Astrocyte (in vitro differentiated cells and primary cell): ENCODE data around the gene AIMP2. TPM values are rescaled to one million over a fixed set of nuclear protein-coding genes. Genes with fewer than 3 reads are reported as not detected.

Source experiments
- DNase-seq: peaks from one replicate; pipeline ENCODE4 v3.0.0-alpha.2; 2010; ENCODE audit warnings: low read depth
- FAIRE-seq: peaks from 2 replicates; lab custom pipeline; 2011; peaks lifted over from hg19 to GRCh38; lab: Jason Lieb, UNC
- H2AFZ ChIP-seq: 2 replicates; pipeline ENCODE4 v1.6.0; 2012; ENCODE audit warnings: low read depth, low read length, inconsistent platforms
- H3K27ac ChIP-seq: 2 replicates; pipeline ENCODE4 v1.5.1; 2011; ENCODE audit warnings: low read depth, low read length, inconsistent platforms
- H3K27me3 ChIP-seq: 2 replicates; pipeline ENCODE4 v1.6.0; 2011; ENCODE audit warnings: low read length, inconsistent platforms; ENCODE audit not compliant: insufficient read depth
- H3K36me3 ChIP-seq: 2 replicates; pipeline ENCODE4 v1.5.1; 2011; ENCODE audit warnings: low read length, inconsistent platforms; ENCODE audit not compliant: insufficient read depth
- H3K4me1 ChIP-seq: 2 replicates; pipeline ENCODE4 v1.5.1; 2011; ENCODE audit warnings: low read length, inconsistent platforms; ENCODE audit not compliant: insufficient read depth
- H3K4me2 ChIP-seq: 2 replicates; pipeline ENCODE4 v1.6.0; 2012; ENCODE audit warnings: low read length, inconsistent platforms
- H3K4me3 ChIP-seq: 2 replicates; pipeline ENCODE4 v1.5.1; 2011; ENCODE audit warnings: low read depth, mild to moderate bottlenecking, low read length, inconsistent platforms; ENCODE audit not compliant: insufficient read depth
- H3K79me2 ChIP-seq: 2 replicates; pipeline ENCODE4 v1.6.0; 2012; ENCODE audit warnings: mild to moderate bottlenecking, low read length, inconsistent platforms; ENCODE audit not compliant: insufficient read depth
- H3K9ac ChIP-seq: 2 replicates; pipeline ENCODE4 v1.6.0; 2012; ENCODE audit warnings: mild to moderate bottlenecking, low read length, inconsistent platforms
- H3K9me3 ChIP-seq: 2 replicates; pipeline ENCODE4 v1.5.1; 2012; ENCODE audit warnings: low read depth, mild to moderate bottlenecking, low read length, inconsistent platforms; ENCODE audit not compliant: insufficient read depth
- H4K20me1 ChIP-seq: 2 replicates; pipeline ENCODE4 v1.6.0; 2012; ENCODE audit warnings: low read length, inconsistent platforms; ENCODE audit not compliant: insufficient read depth
- H3K27ac Mint-ChIP-seq: one replicate; pipeline ENCODE4 v1.8.0; 2021; ENCODE audit warnings: mild to moderate bottlenecking, mixed read lengths; ENCODE audit not compliant: unreplicated experiment
- H3K27me3 Mint-ChIP-seq: one replicate; pipeline ENCODE4 v1.8.0; 2021; ENCODE audit warnings: low read depth, mixed read lengths; ENCODE audit not compliant: unreplicated experiment
- H3K36me3 Mint-ChIP-seq: one replicate; pipeline ENCODE4 v1.8.0; 2021; ENCODE audit warnings: low read depth, mixed read lengths; ENCODE audit not compliant: unreplicated experiment
- H3K4me1 Mint-ChIP-seq: one replicate; pipeline ENCODE4 v1.8.0; 2021; ENCODE audit warnings: low read depth, mixed read lengths; ENCODE audit not compliant: unreplicated experiment
- H3K4me3 Mint-ChIP-seq: one replicate; pipeline ENCODE4 v1.8.0; 2021; ENCODE audit warnings: mild to moderate bottlenecking, moderate library complexity, mixed read lengths; ENCODE audit not compliant: unreplicated experiment
- H3K9me3 Mint-ChIP-seq: one replicate; pipeline ENCODE4 v1.8.0; 2021; ENCODE audit warnings: mild to moderate bottlenecking, mixed read lengths; ENCODE audit not compliant: unreplicated experiment
- EZH2 ChIP-seq: IDR thresholded peaks from 2 replicates; pipeline ENCODE4 v1.6.1; 2012; ENCODE audit warnings: mild to moderate bottlenecking, low read length, inconsistent platforms; ENCODE audit not compliant: insufficient read depth
- total RNA-seq: library from RNA; stranded (reverse); gene quantifications from 2 replicates; pipeline ENCODE4 v1.2.1, GENCODE V29; 2021
- TF ChIP-seq, protein P1 (sequence below): IDR thresholded peaks from 2 replicates; pipeline ENCODE4 v1.5.1; 2011; ENCODE audit warnings: low read depth, mild to moderate bottlenecking, inconsistent platforms, low read length, moderate library complexity; ENCODE audit not compliant: insufficient read depth

The AIMP2 gene
- total RNA-seq, 1 donor from 2014 or later = 46.9 TPM

DNA sequence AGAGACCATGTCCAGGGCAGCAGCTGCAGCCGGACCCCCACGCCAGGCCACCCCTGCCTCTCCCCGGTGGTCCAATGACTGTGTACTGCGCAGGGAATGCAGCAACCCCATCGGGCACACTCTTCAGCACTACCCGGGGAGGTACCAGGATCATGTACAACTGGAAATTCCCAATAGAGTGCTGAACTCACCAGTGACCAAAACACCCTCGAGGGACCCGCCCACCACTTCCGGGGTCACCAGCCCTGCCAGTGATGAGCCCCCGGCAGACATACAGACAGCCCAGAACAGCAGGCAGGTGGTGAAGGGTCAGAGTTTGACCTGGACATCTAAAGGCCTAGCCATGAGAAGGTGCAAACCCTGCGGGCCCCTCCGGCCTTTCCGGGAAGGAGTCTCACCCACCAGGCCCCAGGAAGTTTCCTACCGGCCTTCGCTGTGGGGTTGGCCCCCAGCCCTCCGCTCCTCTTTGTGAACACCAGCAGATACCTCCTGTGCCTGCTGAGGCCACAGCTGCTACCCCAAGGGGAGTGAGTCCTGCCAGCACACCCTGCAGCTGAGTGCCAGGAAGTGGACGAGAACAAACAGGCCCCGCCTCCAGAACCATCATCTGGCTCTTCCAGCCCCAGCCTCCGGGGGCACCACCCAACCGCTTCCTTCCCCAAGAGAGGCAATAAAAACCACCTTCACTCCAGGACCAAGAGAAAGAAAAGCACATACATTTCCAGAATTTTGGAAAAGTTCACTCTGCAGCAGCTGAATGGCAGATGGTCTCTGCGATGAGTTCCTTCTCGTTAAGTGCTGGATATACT is 17.1 kb downstream of the AIMP2 start:
- Histone ChIP-seq H3K36me3 (peaks cover 54% of the 10 kb centered on the region), H3K4me3 (no peak overlapping the region), H3K4me1 (no peaks in the 10 kb centered on the region), H3K9me3 (no peaks in the 10 kb centered on the region), H3K27ac (no peak overlapping the region), H3K27me3 (no peaks in the 10 kb centered on the region), H2AFZ (no peak overlapping the region), H4K20me1 (peaks cover 19% of the 10 kb centered on the region), H3K4me2 (no peak overlapping the region), H3K9ac (no peak overlapping the region), H3K79me2 (peaks cover 7% of the 10 kb centered on the region)
- TF ChIP-seq EZH2 = no peak
- TF ChIP-seq, protein P1, sequence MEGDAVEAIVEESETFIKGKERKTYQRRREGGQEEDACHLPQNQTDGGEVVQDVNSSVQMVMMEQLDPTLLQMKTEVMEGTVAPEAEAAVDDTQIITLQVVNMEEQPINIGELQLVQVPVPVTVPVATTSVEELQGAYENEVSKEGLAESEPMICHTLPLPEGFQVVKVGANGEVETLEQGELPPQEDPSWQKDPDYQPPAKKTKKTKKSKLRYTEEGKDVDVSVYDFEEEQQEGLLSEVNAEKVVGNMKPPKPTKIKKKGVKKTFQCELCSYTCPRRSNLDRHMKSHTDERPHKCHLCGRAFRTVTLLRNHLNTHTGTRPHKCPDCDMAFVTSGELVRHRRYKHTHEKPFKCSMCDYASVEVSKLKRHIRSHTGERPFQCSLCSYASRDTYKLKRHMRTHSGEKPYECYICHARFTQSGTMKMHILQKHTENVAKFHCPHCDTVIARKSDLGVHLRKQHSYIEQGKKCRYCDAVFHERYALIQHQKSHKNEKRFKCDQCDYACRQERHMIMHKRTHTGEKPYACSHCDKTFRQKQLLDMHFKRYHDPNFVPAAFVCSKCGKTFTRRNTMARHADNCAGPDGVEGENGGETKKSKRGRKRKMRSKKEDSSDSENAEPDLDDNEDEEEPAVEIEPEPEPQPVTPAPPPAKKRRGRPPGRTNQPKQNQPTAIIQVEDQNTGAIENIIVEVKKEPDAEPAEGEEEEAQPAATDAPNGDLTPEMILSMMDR = peak; percentile 10
- Mint-ChIP-seq H3K4me3 (no peak overlapping the region), H3K27me3 (no peaks in the 10 kb centered on the region), H3K27ac (no peak overlapping the region), H3K36me3 (peaks cover 44% of the 10 kb centered on the region), H3K4me1 (peaks cover 3% of the 10 kb centered on the region), H3K9me3 (no peaks in the 10 kb centered on the region)
- FAIRE-seq (no peak), DNase-seq (no peak)

DNA sequence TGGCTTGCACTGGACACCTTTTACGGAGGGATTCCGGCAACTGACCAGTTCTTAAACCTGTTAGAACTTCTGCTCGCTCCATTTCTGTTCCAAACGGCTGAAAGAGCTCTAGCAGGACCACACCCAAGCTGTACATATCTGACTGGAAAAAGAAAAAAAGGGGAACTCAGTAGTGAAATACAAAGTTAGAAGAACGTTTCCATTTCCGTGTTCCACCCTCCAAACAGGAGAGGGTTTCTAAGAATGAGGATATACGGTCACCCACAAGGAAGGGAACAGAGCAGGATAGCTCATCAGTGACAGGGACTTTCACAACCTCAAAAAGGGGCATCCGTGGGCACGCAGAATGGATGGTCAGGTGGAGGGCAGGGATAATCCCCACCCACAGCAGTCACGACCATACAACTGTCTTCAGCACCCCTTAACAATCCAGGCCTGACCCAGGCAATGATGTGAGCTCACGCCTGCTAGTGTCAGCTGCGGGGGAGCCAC is 17.8 kb downstream of the AIMP2 start:
- Histone ChIP-seq H3K4me3 (no peak overlapping the region), H3K27ac (no peak overlapping the region), H3K9ac (no peak overlapping the region), H3K27me3 (no peaks in the 10 kb centered on the region), H3K4me1 (no peaks in the 10 kb centered on the region), H3K4me2 (no peak overlapping the region), H3K9me3 (no peaks in the 10 kb centered on the region), H2AFZ (no peak overlapping the region), H3K79me2 (peaks cover 12% of the 10 kb centered on the region), H4K20me1 (peaks cover 25% of the 10 kb centered on the region), H3K36me3 (peaks cover 52% of the 10 kb centered on the region)
- FAIRE-seq = no peak
- TF ChIP-seq, protein P1 = no peak
- TF ChIP-seq EZH2 = no peak
- Mint-ChIP-seq H3K4me1 (peaks cover 3% of the 10 kb centered on the region), H3K4me3 (no peak overlapping the region), H3K9me3 (no peaks in the 10 kb centered on the region), H3K27me3 (no peaks in the 10 kb centered on the region), H3K27ac (no peak overlapping the region), H3K36me3 (peaks cover 42% of the 10 kb centered on the region)
- DNase-seq = no peak

DNA sequence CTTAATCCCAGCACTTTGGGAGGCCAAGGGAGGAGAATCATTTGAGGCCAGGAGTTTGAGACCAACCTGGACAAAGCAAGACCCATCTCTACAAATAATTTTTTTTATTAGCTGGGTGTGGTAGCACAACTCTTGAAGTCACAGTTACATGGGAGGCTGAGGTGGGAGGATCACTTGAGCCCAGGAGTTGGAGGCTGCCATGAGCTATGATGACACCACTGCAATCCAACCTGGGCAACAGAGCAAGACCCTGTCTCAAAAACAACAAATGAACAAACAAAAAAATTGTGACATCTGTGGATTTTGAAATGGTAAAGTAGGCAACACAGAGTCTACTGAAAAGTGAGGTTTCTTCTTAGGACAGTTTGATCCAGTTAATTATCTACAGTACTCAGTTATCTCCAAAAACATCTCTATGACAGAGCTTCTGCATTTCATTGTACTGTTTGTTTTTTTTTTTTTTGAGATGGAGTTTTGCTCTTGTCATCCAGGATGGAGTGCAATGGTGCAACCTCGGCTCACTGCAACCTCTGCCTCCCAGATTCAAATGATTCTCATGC is 18.8 kb downstream of the AIMP2 start:
- no peak overlapping the region for H3K4me3 Mint-ChIP-seq
- Histone ChIP-seq H3K4me2 (no peak overlapping the region), H3K79me2 (peaks cover 12% of the 10 kb centered on the region), H3K36me3 (peaks cover 51% of the 10 kb centered on the region), H3K27ac (no peak overlapping the region), H3K27me3 (no peaks in the 10 kb centered on the region), H3K4me3 (no peak overlapping the region), H4K20me1 (peaks cover 25% of the 10 kb centered on the region), H3K9ac (no peak overlapping the region), H3K9me3 (no peaks in the 10 kb centered on the region), H2AFZ (no peak overlapping the region), H3K4me1 (no peaks in the 10 kb centered on the region)
- H3K4me1 Mint-ChIP-seq = peaks cover 3% of the 10 kb centered on the region
- FAIRE-seq (no peak), DNase-seq (no peak)
- no peaks in the 10 kb centered on the region for H3K9me3 Mint-ChIP-seq
- no peak overlapping the region for H3K27ac Mint-ChIP-seq
- no peaks in the 10 kb centered on the region for H3K27me3 Mint-ChIP-seq
- TF ChIP-seq, protein P1 = no peak
- TF ChIP-seq EZH2 = no peak
- H3K36me3 Mint-ChIP-seq = peaks cover 34% of the 10 kb centered on the region
